ENCODE data around the gene IFI35.

- TF ChIP-seq CTCF (IDR thresholded peaks at IDR 0.05; ENCODE audit: insufficient read depth, low read length) (no peak), POLR2AphosphoS5 (IDR thresholded peaks at IDR 0.05; ENCODE audit: low read depth) (no peak; the same call in 1 of the 2 replicates)
Measured at GRCh38 chr17:42980274-42980765, 26.3 kb upstream of the IFI35 start, which contains the start of gene RUNDC1.
